ENCODE data around the gene LRRC32. TPM values are rescaled to one million over a fixed set of nuclear protein-coding genes. Genes with fewer than 3 reads are reported as not detected.

The LRRC32 gene
- total RNA-seq, 4 donors from 2014 or later: 45.0 to 117 (median 73.4) TPM

DNA sequence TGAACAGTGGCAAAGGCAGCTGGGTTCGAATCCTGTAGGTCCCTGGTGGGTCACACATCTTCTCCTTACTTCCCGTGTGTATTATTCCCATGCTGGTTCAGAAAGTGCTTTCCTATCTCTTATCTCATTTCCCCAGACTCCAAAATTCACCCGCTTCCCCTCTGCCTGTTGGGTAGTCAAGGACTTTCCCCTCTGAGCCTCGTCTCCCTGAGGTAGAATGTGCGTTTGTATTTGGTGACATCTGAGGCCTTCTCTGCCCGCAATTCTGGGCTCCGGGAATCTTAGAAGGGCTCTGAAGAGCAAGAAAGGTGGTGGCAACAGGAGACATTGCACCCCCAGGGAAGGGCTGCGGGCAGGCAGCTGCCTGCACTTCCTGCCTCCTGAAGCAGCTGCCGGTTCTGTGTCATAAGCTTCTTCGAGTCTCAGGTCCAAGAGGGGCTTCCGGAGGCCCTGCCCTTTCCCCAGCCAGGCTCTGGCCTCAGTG, 5.9 kb downstream of the LRRC32 start:
- peaks cover 0 to 15% (median 0%) of the 10 kb centered on the region in 3 donors for H3K36me3 ChIP-seq

DNA sequence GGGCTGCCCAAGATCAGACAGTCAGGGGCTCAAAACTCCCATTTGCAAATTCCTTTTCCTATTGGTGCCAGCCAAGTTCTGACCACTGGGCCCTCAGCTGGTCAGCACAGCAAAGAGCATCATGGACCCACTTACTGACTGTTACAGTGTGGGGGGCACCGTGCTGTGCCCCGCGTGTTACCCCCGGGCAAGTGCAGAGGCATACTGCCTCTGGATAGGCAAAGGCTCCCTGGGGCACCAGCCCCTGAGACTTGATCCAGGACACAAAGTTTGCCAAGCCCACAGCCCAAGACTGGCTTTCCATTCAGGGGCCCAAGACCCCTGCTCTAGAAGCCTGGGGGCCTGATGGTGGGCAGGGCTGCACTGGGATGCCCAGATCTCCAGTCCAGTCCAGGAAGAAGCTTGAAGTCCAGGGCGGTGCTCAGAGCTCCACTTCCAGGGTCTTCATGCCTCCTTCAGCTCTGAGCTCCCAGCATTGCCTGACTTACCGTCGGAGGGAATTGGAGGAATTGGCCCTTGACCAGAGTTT, 6.6 kb downstream of the LRRC32 start:
- 73 to 88% methylated on average over 7 of the region's 7 CpGs for WGBS, 2 donors
- H3K27ac ChIP-seq: peak overlapping the region in 1 of 4 donors; percentile 84
- peak in 1 of 2 donors; percentile 3 for DNase-seq (ENCODE audit: low spot score in 2 of 2)

More for the DNA sequence above, 5.9 kb downstream of the LRRC32 start:
- H3K4me3 ChIP-seq: no peak overlapping the region
- peaks cover 0 to 59% (median 7%) of the 10 kb centered on the region in 4 donors for H3K4me1 ChIP-seq
- H3K27me3 ChIP-seq: no peaks in the 10 kb centered on the region
- DNase-seq (ENCODE audit: low spot score in 2 of 2): no peak
- WGBS, 2 donors: 41 to 49% methylated on average over 11 of the region's 11 CpGs
- TF ChIP-seq, protein P1, sequence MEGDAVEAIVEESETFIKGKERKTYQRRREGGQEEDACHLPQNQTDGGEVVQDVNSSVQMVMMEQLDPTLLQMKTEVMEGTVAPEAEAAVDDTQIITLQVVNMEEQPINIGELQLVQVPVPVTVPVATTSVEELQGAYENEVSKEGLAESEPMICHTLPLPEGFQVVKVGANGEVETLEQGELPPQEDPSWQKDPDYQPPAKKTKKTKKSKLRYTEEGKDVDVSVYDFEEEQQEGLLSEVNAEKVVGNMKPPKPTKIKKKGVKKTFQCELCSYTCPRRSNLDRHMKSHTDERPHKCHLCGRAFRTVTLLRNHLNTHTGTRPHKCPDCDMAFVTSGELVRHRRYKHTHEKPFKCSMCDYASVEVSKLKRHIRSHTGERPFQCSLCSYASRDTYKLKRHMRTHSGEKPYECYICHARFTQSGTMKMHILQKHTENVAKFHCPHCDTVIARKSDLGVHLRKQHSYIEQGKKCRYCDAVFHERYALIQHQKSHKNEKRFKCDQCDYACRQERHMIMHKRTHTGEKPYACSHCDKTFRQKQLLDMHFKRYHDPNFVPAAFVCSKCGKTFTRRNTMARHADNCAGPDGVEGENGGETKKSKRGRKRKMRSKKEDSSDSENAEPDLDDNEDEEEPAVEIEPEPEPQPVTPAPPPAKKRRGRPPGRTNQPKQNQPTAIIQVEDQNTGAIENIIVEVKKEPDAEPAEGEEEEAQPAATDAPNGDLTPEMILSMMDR (IDR thresholded peaks at IDR 0.05): no peak
- TF ChIP-seq EP300 (IDR thresholded peaks at IDR 0.05): no peak
- no peak for TF ChIP-seq POLR2A (IDR thresholded peaks at IDR 0.05)
- peak overlapping the region in 1 of 4 donors; percentile 84 for H3K27ac ChIP-seq
- H3K9me3 ChIP-seq: no peaks in the 10 kb centered on the region

GRCh38 chr11:76663486-76663810, 7.1 kb downstream of the LRRC32 start:
- TF ChIP-seq EP300 (IDR thresholded peaks at IDR 0.05) (no peak), POLR2A (IDR thresholded peaks at IDR 0.05) (no peak)
- TF ChIP-seq, protein P1 (IDR thresholded peaks at IDR 0.05): no peak
- Histone ChIP-seq H3K4me3 (no peak overlapping the region), H3K27me3 (no peaks in the 10 kb centered on the region), H3K9me3 (no peaks in the 10 kb centered on the region), H3K27ac (no peak overlapping the region), H3K36me3 (peaks cover 0 to 19% (median 0%) of the 10 kb centered on the region in 3 donors), H3K4me1 (peaks cover 0 to 67% (median 7%) of the 10 kb centered on the region in 4 donors)
- no peak for DNase-seq (ENCODE audit: low spot score in 2 of 2)
- 57 to 65% methylated on average over 2 of the region's 2 CpGs for WGBS, 2 donors

More for the DNA sequence above, 6.6 kb downstream of the LRRC32 start:
- H3K4me1 ChIP-seq: peaks cover 0 to 64% (median 7%) of the 10 kb centered on the region in 4 donors
- H3K36me3 ChIP-seq: peaks cover 0 to 19% (median 0%) of the 10 kb centered on the region in 3 donors
- H3K4me3 ChIP-seq: no peak overlapping the region
- no peaks in the 10 kb centered on the region for H3K9me3 ChIP-seq
- TF ChIP-seq, protein P1 (IDR thresholded peaks at IDR 0.05): no peak
- TF ChIP-seq EP300 (IDR thresholded peaks at IDR 0.05) (no peak), POLR2A (IDR thresholded peaks at IDR 0.05) (no peak)
- no peaks in the 10 kb centered on the region for H3K27me3 ChIP-seq

DNA sequence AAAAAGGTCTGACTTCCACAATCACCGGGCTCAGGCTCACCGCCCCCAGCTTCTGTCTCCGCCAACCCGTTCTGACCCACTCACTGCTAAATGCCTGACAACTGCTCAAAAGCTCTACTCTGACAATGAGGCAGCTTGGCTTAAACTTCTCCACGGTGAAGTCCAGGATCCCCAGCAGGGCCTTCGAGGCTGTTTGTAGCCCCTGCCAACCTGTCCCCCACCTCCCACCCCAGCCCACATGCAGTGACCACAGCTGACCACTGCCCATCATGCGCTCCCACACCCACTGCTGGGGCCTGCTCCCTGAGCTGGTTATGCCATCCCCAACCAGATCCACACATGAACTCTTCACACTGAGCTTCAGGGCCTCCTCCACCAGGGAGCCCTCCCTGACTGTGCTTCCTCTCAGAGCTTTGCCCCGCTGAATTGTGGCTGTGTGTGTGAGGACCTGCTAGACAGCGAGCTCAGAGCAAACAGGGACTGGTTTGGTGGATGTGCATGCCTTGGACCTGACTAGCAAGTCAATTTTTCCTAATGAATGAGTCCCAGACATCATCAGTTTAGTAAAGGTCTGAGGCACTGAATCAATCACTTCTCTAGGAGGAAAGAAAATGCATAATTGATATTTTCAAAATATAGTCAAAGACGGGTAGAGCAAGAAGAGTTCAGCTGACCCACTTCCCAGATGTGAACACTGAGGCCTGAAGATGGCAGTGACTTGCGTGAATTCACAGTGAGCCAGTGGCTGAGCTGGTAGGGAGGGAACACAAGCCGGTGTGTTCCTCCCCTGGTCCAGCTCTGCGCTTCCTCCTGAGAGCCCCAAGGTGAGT, 7.7 kb downstream of the LRRC32 start:
- DNase-seq (ENCODE audit: low spot score in 2 of 2): peak in 1 of 2 donors; percentile 7
- Histone ChIP-seq H3K36me3 (peaks cover 0 to 19% (median 0%) of the 10 kb centered on the region in 3 donors), H3K4me1 (peaks cover 0 to 67% (median 7%) of the 10 kb centered on the region in 4 donors), H3K27ac (peak overlapping the region in 1 of 4 donors; percentile 43), H3K27me3 (no peaks in the 10 kb centered on the region), H3K4me3 (no peak overlapping the region), H3K9me3 (no peaks in the 10 kb centered on the region)
- 72 to 77% methylated on average over 13 of the region's 13 CpGs for WGBS, 2 donors
- TF ChIP-seq EP300 (IDR thresholded peaks at IDR 0.05) (no peak), POLR2A (IDR thresholded peaks at IDR 0.05) (no peak)
- TF ChIP-seq, protein P1 (IDR thresholded peaks at IDR 0.05): no peak
